Adipose tissue (tissue), 3 donors: Measurements from ENCODE around the gene TMEM132C. TPM values are rescaled to one million over a fixed set of nuclear protein-coding genes. Genes with fewer than 3 reads are reported as not detected.

ENCODE experiments used
- H3K27ac ChIP-seq: one replicate; pipeline ENCODE4 v1.5.1; 2013; ENCODE audit warnings: low read depth, low read length
- WGBS, 3 donors: extraction: QIAGEN DNeasy Blood & Tissue Kit; methylation state at CpG; one replicate each; pipeline ENCODE4 v1.1.7; 2013; 5-methylcytosine and 5-hydroxymethylcytosine counted together
- polyA plus RNA-seq, 3 donors: library from polyadenylated mRNA; stranded (reverse); fragments of 200-250 nt; gene quantifications; one replicate each; pipeline ENCODE4 v1.2.3, GENCODE V29; 2013
- donor health status: healthy with polysubstance abuse.
- donor health status: Bipolar disorder and iron deficiency.
- donor health status: healthy.

TMEM132C gene
- polyA plus RNA-seq, 3 donors: 3.1 to 55.5 (median 18.7) TPM

DNA sequence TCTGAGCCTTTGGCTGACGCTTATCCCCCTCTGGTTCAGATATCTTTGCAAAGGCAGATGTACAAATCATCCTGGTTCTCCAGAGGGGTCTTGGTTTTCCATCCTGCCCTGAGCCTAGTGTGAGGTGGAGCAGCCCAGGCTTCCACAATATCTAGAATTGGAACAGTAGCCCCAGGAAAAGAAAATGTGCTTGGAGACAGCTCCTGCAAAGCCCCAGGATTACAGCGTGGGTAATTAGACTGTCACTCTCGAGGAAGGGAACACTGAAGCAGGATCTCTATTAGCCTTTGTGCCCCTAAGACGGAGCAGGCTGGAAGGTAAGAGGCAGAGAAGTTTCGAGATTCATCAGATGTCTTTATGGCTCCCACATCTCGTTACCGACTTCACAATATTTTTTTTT, 59.4 kb downstream of the TMEM132C start:
- H3K27ac ChIP-seq: no peak overlapping the region
- 46 to 56% (median 52%) methylated on average over 7 of the region's 7 CpGs for WGBS, 3 donors

DNA sequence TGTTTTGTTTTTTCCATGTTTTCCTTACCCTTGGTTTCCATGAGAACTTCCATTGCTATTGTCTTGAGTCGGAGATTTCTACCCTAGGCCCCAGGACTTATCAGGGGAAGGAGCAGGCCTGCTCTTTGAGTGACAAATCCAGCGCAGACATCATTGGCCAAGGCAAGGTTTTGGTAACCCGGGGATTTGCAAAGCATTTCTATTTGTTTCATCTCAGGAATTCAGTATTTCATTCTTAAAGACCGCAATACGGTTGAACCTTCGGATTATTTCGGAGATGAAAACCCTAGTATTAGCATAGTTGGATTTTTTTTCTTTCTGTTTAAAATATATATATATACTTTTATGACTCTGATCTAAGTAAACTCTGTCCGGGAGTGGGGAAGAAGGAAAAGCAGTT, 62.0 kb downstream of the TMEM132C start:
- no peak overlapping the region for H3K27ac ChIP-seq
- 80 to 92% (median 90%) methylated on average over 8 of the region's 8 CpGs for WGBS, 3 donors

GRCh38 chr12:128336204-128337070, 69.5 kb downstream of the TMEM132C start:
- no peak overlapping the region for H3K27ac ChIP-seq
- WGBS, 3 donors: 68 to 78% (median 75%) methylated on average over 3 of the region's 3 CpGs

DNA sequence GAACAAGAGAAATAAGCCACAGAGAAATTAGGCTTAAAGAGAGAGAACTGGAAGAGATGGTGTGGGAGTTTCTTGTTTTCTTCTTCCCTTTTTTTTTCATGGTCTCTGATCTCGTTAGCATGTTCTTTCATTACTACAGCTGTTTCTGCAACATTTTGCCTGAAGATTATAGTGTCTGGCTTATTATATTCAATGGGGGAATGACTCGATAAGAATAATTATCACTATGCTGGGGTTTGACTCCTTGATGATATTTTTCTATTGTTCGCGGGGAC, 70.0 kb downstream of the TMEM132C start:
- no peak overlapping the region for H3K27ac ChIP-seq
- WGBS, 3 donors: 26 to 42% (median 29%) methylated on average over 4 of the region's 4 CpGs

GRCh38 chr12:128337431-128338170, 70.6 kb downstream of the TMEM132C start:
- no peak overlapping the region for H3K27ac ChIP-seq
- WGBS, 3 donors: 14 to 17% (median 16%) methylated on average over 10 of the region's 10 CpGs

GRCh38 chr12:128338386-128339125, 71.6 kb downstream of the TMEM132C start:
- no peak overlapping the region for H3K27ac ChIP-seq
- 11 to 13% (median 12%) methylated on average over 9 of the region's 9 CpGs for WGBS, 3 donors

DNA sequence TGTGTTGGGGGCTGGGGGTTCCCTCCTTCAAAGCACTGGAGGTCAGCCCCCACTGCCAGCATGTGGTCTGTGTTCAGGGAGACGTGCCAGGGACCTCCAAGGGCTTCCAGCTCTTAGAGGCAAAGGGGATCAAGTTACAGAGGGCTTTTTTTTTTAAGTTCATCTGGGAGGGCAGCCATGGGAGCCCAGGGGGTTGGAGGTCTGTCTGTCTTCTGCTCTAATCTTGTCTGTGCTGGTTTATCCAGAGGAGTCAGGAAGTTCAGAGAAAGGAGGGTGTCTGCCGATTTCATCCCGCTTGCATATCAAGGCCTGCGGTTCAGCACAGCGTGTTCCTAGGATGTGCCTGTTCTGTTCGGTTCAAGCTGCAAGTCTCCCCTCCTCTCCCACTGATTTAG, 72.2 kb downstream of the TMEM132C start:
- H3K27ac ChIP-seq: no peak overlapping the region
- 7 to 9% (median 8%) methylated on average over 6 of the region's 6 CpGs for WGBS, 3 donors

GRCh38 chr12:128339631-128340030, 72.7 kb downstream of the TMEM132C start:
- H3K27ac ChIP-seq: no peak overlapping the region
- 32 to 58% (median 52%) methylated on average over 1 of the region's 1 CpG for WGBS, 3 donors

DNA sequence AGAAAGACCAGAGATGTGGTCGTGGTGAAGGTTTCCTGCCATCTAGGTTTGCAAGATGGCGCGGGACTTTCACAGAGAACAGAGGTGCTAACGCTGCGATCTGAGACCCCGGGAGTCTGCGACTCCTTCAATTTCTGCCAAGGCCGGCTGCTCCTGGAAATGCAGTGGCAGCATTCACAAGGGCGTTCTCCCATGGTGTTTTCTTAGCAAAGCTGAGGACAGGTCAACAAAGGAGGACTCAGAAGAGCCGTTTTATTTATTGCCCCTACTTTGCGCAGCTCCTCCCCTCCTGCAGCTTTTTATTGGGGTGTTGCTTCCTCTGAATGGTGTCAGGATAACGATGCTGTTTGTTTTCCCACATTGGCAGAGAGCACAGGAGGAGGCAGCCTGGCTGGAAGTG, 86.3 kb downstream of the TMEM132C start:
- 26 to 33% (median 33%) methylated on average over 12 of the region's 12 CpGs for whole genome bisulfite sequencing, 3 donors
- H3K27ac ChIP-seq: no peak overlapping the region

- no peak overlapping the region for H3K27ac ChIP-seq
- WGBS, 3 donors: 58 to 87% (median 79%) methylated on average over 7 of the region's 7 CpGs
Observed at GRCh38 chr12:128356547-128356946, 89.6 kb downstream of the TMEM132C start.

- H3K27ac ChIP-seq: no peak overlapping the region
- 50 to 54% (median 50%) methylated on average over 7 of the region's 7 CpGs for WGBS, 3 donors
Observed at GRCh38 chr12:128361400-128361995, 94.5 kb downstream of the TMEM132C start.

- 48 to 50% (median 48%) methylated on average over 6 of the region's 6 CpGs for WGBS, 3 donors
- no peak overlapping the region for H3K27ac ChIP-seq
Observed at GRCh38 chr12:128365032-128365431, 98.1 kb downstream of the TMEM132C start.

DNA sequence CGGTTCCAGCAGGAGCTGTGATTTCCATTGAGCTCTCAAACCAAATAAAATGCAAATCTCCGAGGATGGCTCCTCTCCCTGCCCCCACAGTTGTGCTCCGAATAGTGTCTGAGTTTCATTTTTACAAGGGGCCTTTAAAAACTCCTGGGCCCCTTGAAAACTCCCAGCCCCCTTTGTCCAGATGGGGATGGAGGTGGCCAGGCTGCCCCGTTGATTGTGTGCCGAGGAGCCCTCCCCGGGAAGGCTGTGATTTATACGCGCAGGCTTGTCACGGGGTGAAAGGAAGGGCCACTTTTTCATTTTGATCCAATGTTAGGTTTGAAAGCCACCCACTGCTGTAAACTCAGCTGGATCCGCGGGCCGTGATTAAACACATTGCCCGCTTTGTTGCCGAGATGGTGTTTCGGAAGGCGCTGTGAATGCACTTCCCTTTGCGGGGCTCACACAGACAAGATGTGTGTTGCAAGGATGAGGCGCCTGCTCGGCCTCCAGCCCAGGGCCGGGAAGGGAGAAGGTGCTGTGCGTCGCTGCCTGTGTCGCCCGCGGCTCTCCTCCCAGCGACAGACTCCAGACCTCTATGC, 98.8 kb downstream of the TMEM132C start:
- no peak overlapping the region for H3K27ac ChIP-seq
- 1 to 6% (median 3%) methylated on average over 26 of the region's 26 CpGs for WGBS, 3 donors

- H3K27ac ChIP-seq: no peak overlapping the region
- WGBS, 3 donors: 83 to 85% (median 85%) methylated on average over 7 of the region's 7 CpGs
Observed at GRCh38 chr12:128367961-128368360, 101.0 kb downstream of the TMEM132C start.

- WGBS, 3 donors: 20 to 28% (median 27%) methylated on average over 12 of the region's 12 CpGs
- no peak overlapping the region for H3K27ac ChIP-seq
Observed at GRCh38 chr12:128381541-128381940, 114.6 kb downstream of the TMEM132C start.

- H3K27ac ChIP-seq: no peak overlapping the region
- 31 to 52% (median 49%) methylated on average over 10 of the region's 10 CpGs for WGBS, 3 donors
Observed at GRCh38 chr12:128381946-128382345, 115.0 kb downstream of the TMEM132C start.

- no peak overlapping the region for H3K27ac ChIP-seq
- 79 to 81% (median 79%) methylated on average over 7 of the region's 7 CpGs for WGBS, 3 donors
Observed at GRCh38 chr12:128382946-128383345, 116.0 kb downstream of the TMEM132C start.

- WGBS, 3 donors: 29 to 64% (median 59%) methylated on average over 18 of the region's 18 CpGs
- H3K27ac ChIP-seq: no peak overlapping the region
Observed at GRCh38 chr12:128383357-128383937, 116.5 kb downstream of the TMEM132C start.
